Stomach (tissue), 9 donors: ENCODE results near the gene TDRD7. TPM values are rescaled to one million over a fixed set of nuclear protein-coding genes. Genes with fewer than 3 reads are reported as not detected.

Experiments
- DNase-seq, 2 donors: peaks; one replicate each; pipeline versions ENCODE4 v3.0.0 to v3.0.0-alpha.2; 2013 to 2019
- H3K27ac ChIP-seq, 5 donors: fragments of 200-600 bp in 4 of 5; sonication (generic) in 4 of 5; one replicate each; pipeline ENCODE4 v1.5.1; 2013 to 2019; ENCODE audit warnings: mild to moderate bottlenecking in 1 of 5, moderate library complexity in 1 of 5
- H3K27me3 ChIP-seq, 3 donors: fragments of 200-600 bp; sonication (generic); one replicate each; pipeline ENCODE4 v1.5.1; 2017 to 2019; ENCODE audit warnings: mixed run types in 1 of 3
- H3K36me3 ChIP-seq, 4 donors: fragments of 200-600 bp; sonication (generic); 1 replicate in 3 of 4; 2 replicates in 1 of 4; pipeline ENCODE4 v1.5.1; 2016 to 2019
- H3K4me1 ChIP-seq, 4 donors: fragments of 200-600 bp; sonication (generic); one replicate each; pipeline ENCODE4 v1.5.1; 2016 to 2019
- H3K4me3 ChIP-seq, 4 donors: fragments of 200-600 bp; sonication (generic) in 3 of 4; one replicate each; pipeline ENCODE4 v1.5.1; 2016 to 2019; ENCODE audit warnings: mild to moderate bottlenecking in 1 of 4
- H3K9me3 ChIP-seq, 4 donors: fragments of 200-600 bp; sonication (generic); one replicate each; pipeline ENCODE4 v1.5.1; 2016 to 2019
- EP300 ChIP-seq: sonication (generic); formaldehyde crosslinking; IDR thresholded peaks from one replicate; pipeline ENCODE4 v1.6.1; 2017; ENCODE audit warnings: antibody characterized with exemption
- POLR2A ChIP-seq, 4 donors: fragments of 450-650 bp; IDR thresholded peaks; one replicate each; pipeline ENCODE4 v1.6.1; 2016; ENCODE audit warnings: antibody characterized with exemption in 4 of 4, control low read depth in 2 of 4, mild to moderate bottlenecking in 1 of 4, moderate library complexity in 1 of 4
- POLR2AphosphoS5 ChIP-seq, 3 donors: sonication (generic); formaldehyde crosslinking; IDR thresholded peaks; one replicate each; pipeline ENCODE4 v1.6.1; 2016; ENCODE audit warnings: antibody characterized with exemption in 3 of 3
- WGBS, 5 donors: extraction: QIAGEN DNeasy Blood & Tissue Kit in 3 of 5; methylation state at CpG; one replicate each; pipeline versions ENCODE4 v1.1.5 to v1.1.7; 2013 to 2018; 5-methylcytosine and 5-hydroxymethylcytosine counted together
- intact Hi-C: fragments of 100-400 bp; cut with DNase I; formaldehyde crosslinking; loops from one replicate; pipeline ENCODE4 v1.15.1; 2023; ENCODE audit warnings: low total_unique reads
- polyA plus RNA-seq, 3 donors: library from polyadenylated mRNA; stranded (reverse); fragments of 200-250 nt; gene quantifications; one replicate each; pipeline ENCODE4 v1.2.3, GENCODE V29; 2013
- total RNA-seq, 5 donors: library from RNA; depleted of rRNA; stranded (reverse); fragments of >200 nt; gene quantifications; one replicate each; pipeline versions ENCODE4 v1.1.0 to v1.2.3, GENCODE V29; 2014 to 2016
- TF ChIP-seq, protein P1 (sequence below), 7 experiments: fragments of 450-650 bp in 4 of 7; fragments of 200-600 bp in 3 of 7; sonication (generic) in 3 of 7; IDR thresholded peaks; one replicate each; pipeline ENCODE4 v1.5.1; 2016 to 2019; ENCODE audit warnings: antibody characterized with exemption in 7 of 7, control low read depth in 2 of 7, mild to moderate bottlenecking in 1 of 7
- donor health status: healthy with polysubstance abuse.
- donor health status: Bipolar disorder and iron deficiency.
- donor health status: healthy.

The TDRD7 gene
- total and polyA plus RNA-seq, 8 donors: 4.7 to 20.1 (median 9.1) TPM

GRCh38 chr9:97431549-97432143, 19.8 kb downstream of the TDRD7 start:
- Histone ChIP-seq H3K36me3 (peaks cover 0 to 75% (median 70%) of the 10 kb centered on the region in 4 donors), H3K4me1 (peaks cover 0 to 4% (median 0%) of the 10 kb centered on the region in 4 donors), H3K9me3 (no peaks in the 10 kb centered on the region), H3K4me3 (no peak overlapping the region), H3K27ac (no peak overlapping the region), H3K27me3 (no peaks in the 10 kb centered on the region)
- DNase-seq: no peak
- WGBS, 5 donors: 81 to 85% (median 83%) methylated on average over 5 of the region's 5 CpGs
- intact Hi-C loops: no loop called here
- TF ChIP-seq EP300 (no peak), POLR2AphosphoS5 (IDR thresholded peaks at IDR 0.05) (no peak), POLR2A (IDR thresholded peaks at IDR 0.05) (no peak)
- TF ChIP-seq, protein P1, sequence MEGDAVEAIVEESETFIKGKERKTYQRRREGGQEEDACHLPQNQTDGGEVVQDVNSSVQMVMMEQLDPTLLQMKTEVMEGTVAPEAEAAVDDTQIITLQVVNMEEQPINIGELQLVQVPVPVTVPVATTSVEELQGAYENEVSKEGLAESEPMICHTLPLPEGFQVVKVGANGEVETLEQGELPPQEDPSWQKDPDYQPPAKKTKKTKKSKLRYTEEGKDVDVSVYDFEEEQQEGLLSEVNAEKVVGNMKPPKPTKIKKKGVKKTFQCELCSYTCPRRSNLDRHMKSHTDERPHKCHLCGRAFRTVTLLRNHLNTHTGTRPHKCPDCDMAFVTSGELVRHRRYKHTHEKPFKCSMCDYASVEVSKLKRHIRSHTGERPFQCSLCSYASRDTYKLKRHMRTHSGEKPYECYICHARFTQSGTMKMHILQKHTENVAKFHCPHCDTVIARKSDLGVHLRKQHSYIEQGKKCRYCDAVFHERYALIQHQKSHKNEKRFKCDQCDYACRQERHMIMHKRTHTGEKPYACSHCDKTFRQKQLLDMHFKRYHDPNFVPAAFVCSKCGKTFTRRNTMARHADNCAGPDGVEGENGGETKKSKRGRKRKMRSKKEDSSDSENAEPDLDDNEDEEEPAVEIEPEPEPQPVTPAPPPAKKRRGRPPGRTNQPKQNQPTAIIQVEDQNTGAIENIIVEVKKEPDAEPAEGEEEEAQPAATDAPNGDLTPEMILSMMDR (IDR thresholded peaks at IDR 0.05): no peak

DNA sequence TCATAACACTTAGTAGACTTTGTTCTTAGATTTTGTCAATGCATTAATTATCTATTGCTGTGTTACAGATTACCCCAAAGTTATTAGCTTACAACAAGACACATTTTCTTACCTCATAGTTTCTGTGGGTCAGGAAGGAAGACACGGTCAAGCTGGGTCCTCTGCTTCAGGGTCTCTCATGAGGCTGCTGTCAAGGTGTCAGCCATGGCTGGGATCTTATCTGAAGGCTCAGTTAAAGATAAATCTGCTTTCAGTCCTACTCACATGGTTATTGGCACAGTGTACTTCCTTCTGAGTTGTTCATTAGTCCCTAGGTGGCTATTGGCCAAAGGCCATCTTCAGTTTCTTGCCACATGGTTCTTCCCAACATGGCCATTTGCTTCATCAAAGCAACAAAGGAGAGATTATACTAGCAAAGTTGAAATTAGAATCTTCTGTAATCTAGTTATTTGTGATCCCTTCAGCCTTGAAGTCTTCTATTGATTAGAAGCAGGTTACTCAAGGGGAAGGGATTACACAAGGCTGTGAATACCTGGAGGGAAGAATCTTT, 25.2 kb downstream of the TDRD7 start:
- peaks cover 0 to 20% (median 0%) of the 10 kb centered on the region in 4 donors for H3K4me1 ChIP-seq
- H3K36me3 ChIP-seq: peaks cover 4 to 67% (median 47%) of the 10 kb centered on the region in 4 donors
- intact Hi-C loops: no loop called here
- H3K27me3 ChIP-seq: no peaks in the 10 kb centered on the region
- DNase-seq: no peak
- 46 to 73% (median 60%) methylated on average over 1 of the region's 1 CpG for WGBS, 5 donors
- no peak overlapping the region for H3K27ac ChIP-seq
- TF ChIP-seq, protein P1 (IDR thresholded peaks at IDR 0.05): no peak
- TF ChIP-seq POLR2A (IDR thresholded peaks at IDR 0.05): no peak
- H3K4me3 ChIP-seq: no peak overlapping the region
- no peaks in the 10 kb centered on the region for H3K9me3 ChIP-seq

DNA sequence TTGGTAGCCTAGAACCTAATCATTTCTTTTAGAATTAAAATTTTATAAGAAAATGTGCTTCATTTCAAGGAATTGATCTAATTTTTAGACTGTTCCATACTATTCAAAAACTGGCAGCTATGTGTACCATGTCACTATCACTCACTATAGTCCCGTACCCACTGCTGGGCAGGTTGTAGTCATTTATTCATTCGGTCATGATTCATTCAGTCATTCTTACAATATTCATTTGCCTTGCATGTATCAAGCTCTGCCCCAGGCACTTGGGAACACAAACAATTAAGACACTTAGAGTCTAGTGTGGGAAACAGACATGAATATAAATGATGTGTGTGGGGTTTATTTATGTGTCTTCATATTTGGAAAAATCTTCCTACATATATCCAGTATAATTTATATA, 26.4 kb downstream of the TDRD7 start:
- intact Hi-C loops: no loop called here

DNA sequence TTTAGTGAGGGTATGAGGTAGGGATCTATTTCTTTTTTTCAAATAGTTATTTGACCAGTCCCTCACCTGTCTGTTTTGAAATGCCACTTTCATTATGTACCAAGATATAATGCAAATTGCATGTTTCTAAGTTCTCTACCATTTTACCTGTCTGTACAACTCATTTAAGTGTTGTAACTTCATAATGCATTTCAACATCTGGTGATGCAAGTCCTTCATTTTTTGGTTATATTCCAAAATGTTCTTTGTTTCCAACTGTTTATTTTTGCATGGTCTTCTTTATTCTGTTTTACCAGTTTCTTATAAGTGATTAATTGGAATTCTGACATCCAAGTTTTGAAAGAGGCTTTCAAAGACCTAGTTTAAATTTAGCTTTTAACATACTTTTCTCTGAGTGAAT, 26.8 kb downstream of the TDRD7 start:
- TF ChIP-seq, protein P1 (IDR thresholded peaks at IDR 0.05): no peak
- TF ChIP-seq POLR2AphosphoS5 (IDR thresholded peaks at IDR 0.05): no peak
- TF ChIP-seq POLR2A (IDR thresholded peaks at IDR 0.05): no peak
- TF ChIP-seq EP300: no peak
- Histone ChIP-seq H3K4me3 (no peak overlapping the region), H3K27ac (no peak overlapping the region), H3K9me3 (no peaks in the 10 kb centered on the region), H3K27me3 (no peaks in the 10 kb centered on the region), H3K36me3 (peaks cover 4 to 52% (median 34%) of the 10 kb centered on the region in 4 donors), H3K4me1 (peaks cover 0 to 20% (median 0%) of the 10 kb centered on the region in 4 donors)
- intact Hi-C loops: no loop called here
- no peak for DNase-seq

More for the DNA sequence above, 26.4 kb downstream of the TDRD7 start:
- 94 to 100% (median 95%) methylated on average over 2 of the region's 2 CpGs for WGBS, 5 donors
- Histone ChIP-seq H3K27ac (no peak overlapping the region), H3K9me3 (no peaks in the 10 kb centered on the region), H3K27me3 (no peaks in the 10 kb centered on the region), H3K4me1 (peaks cover 0 to 20% (median 0%) of the 10 kb centered on the region in 4 donors), H3K36me3 (peaks cover 4 to 56% (median 38%) of the 10 kb centered on the region in 4 donors), H3K4me3 (no peak overlapping the region)
- TF ChIP-seq POLR2AphosphoS5 (IDR thresholded peaks at IDR 0.05) (no peak), EP300 (no peak), POLR2A (IDR thresholded peaks at IDR 0.05) (no peak)
- TF ChIP-seq, protein P1 (IDR thresholded peaks at IDR 0.05): no peak
- no peak for DNase-seq
